ENCODE results near the gene ZNF550.

- TF ChIP-seq POLR2AphosphoS5 (IDR thresholded peaks at IDR 0.05): no peak
- no peak for TF ChIP-seq CTCF (IDR thresholded peaks at IDR 0.05)
- TF ChIP-seq POLR2A (IDR thresholded peaks at IDR 0.05): no peak
Observed at GRCh38 chr19:57515255-57515654, 44.4 kb downstream of the ZNF550 start.

Measured in upper lobe of left lung (tissue), 4 donors.